MM.1S (cell line): Measurements from ENCODE around the gene RFTN1.

ENCODE experiments used
- DNase-seq: peaks from one replicate; pipeline ENCODE4 v3.0.0-alpha.2; 2015
- H2AFZ ChIP-seq: fragments of 300-600 bp; sonication (generic); 2 replicates; pipeline ENCODE4 v1.6.0; 2016; ENCODE audit warnings: antibody characterized with exemption, low read length
- H3F3A ChIP-seq: fragments of 300-600 bp; sonication (generic); 2 replicates; pipeline ENCODE4 v1.6.1; 2016; ENCODE audit warnings: mild to moderate bottlenecking, antibody characterized with exemption, low read length, moderate library complexity, mixed read lengths; ENCODE audit not compliant: insufficient read depth
- H3K27ac ChIP-seq: fragments of 300-600 bp; sonication (generic); 2 replicates; pipeline ENCODE4 v1.5.1; 2016; ENCODE audit warnings: mild to moderate bottlenecking, low read length
- H3K27me3 ChIP-seq: fragments of 300-600 bp; sonication (generic); replicated peaks from 2 replicates; pipeline ENCODE4 v1.6.0; 2016; ENCODE audit warnings: low read length; ENCODE audit not compliant: insufficient read depth
- H3K36me3 ChIP-seq: fragments of 300-600 bp; sonication (generic); replicated peaks from 2 replicates; pipeline ENCODE4 v1.6.1; 2016; ENCODE audit warnings: mild to moderate bottlenecking, low read length, mixed read lengths; ENCODE audit not compliant: insufficient read depth
- H3K4me1 ChIP-seq: fragments of 300-600 bp; sonication (generic); 2 replicates; pipeline ENCODE4 v1.6.1; 2016; ENCODE audit warnings: low read length, mixed read lengths
- H3K4me2 ChIP-seq: fragments of 300-600 bp; sonication (generic); 2 replicates; pipeline ENCODE4 v1.6.0; 2016; ENCODE audit warnings: low read depth, low read length
- H3K4me3 ChIP-seq: fragments of 300-600 bp; sonication (generic); 2 replicates; pipeline ENCODE4 v1.5.1; 2016; ENCODE audit warnings: low read length, mixed read lengths
- H3K79me2 ChIP-seq: fragments of 300-600 bp; sonication (generic); 2 replicates; pipeline ENCODE4 v1.6.1; 2016; ENCODE audit warnings: mixed run types, low read length, mixed read lengths
- H3K9ac ChIP-seq: fragments of 300-600 bp; sonication (generic); 2 replicates; pipeline ENCODE4 v1.6.1; 2016; ENCODE audit warnings: low read length, mixed read lengths
- H3K9me2 ChIP-seq: fragments of 300-600 bp; sonication (generic); replicated peaks from 2 replicates; pipeline ENCODE4 v1.6.1; 2016; ENCODE audit warnings: mild to moderate bottlenecking, low read length, mixed read lengths; ENCODE audit not compliant: insufficient read depth
- H3K9me3 ChIP-seq: fragments of 300-600 bp; sonication (generic); replicated peaks from 2 replicates; pipeline ENCODE4 v1.6.1; 2016; ENCODE audit warnings: mild to moderate bottlenecking, low read length, mixed read lengths; ENCODE audit not compliant: insufficient read depth
- H4K20me1 ChIP-seq: fragments of 300-600 bp; sonication (generic); 2 replicates; pipeline ENCODE4 v1.6.1; 2016; ENCODE audit warnings: mild to moderate bottlenecking, low read length, moderate library complexity, mixed read lengths; ENCODE audit not compliant: insufficient read depth
- CTCF ChIP-seq: fragments of 300-600 bp; sonication (generic); IDR thresholded peaks from 2 replicates; pipeline ENCODE4 v1.5.1; 2016; ENCODE audit warnings: antibody characterized with exemption, low read length, mixed read lengths
- EZH2 ChIP-seq: fragments of 300-600 bp; sonication (generic); optimal IDR thresholded peaks from 2 replicates; pipeline ENCODE3; 2017; ENCODE audit warnings: low read depth, mild to moderate bottlenecking, antibody characterized with exemption, low read length, mixed read lengths
- EZH2phosphoT487 ChIP-seq: fragments of 300-600 bp; sonication (generic); IDR thresholded peaks from 2 replicates; pipeline ENCODE4 v1.6.1; 2018; ENCODE audit warnings: antibody characterized with exemption, low read length

The RFTN1 gene

GRCh38 chr3:16317561-16317945 lies 195.9 kb downstream of the RFTN1 start:
- no peak overlapping the region for H3K4me2 ChIP-seq
- no peaks in the 10 kb centered on the region for H3K9me2 ChIP-seq
- H2AFZ ChIP-seq = no peak overlapping the region
- no peak overlapping the region for H3K4me3 ChIP-seq
- H3K36me3 ChIP-seq = no peaks in the 10 kb centered on the region
- H3K4me1 ChIP-seq = no peaks in the 10 kb centered on the region
- TF ChIP-seq EZH2 (no peak), CTCF (no peak), EZH2phosphoT487 (no peak)
- no peaks in the 10 kb centered on the region for H4K20me1 ChIP-seq
- no peak overlapping the region for H3K27ac ChIP-seq
- no peak for DNase-seq
- H3K27me3 ChIP-seq = no peaks in the 10 kb centered on the region
- no peaks in the 10 kb centered on the region for H3F3A ChIP-seq
- no peaks in the 10 kb centered on the region for H3K79me2 ChIP-seq
- H3K9me3 ChIP-seq = no peaks in the 10 kb centered on the region
- H3K9ac ChIP-seq = no peak overlapping the region

GRCh38 chr3:16316847-16317560 lies 196.5 kb downstream of the RFTN1 start:
- Histone ChIP-seq H3K4me1 (no peaks in the 10 kb centered on the region), H3K79me2 (no peaks in the 10 kb centered on the region), H3K36me3 (no peaks in the 10 kb centered on the region), H3F3A (no peaks in the 10 kb centered on the region), H3K9me3 (no peaks in the 10 kb centered on the region), H3K4me3 (no peak overlapping the region), H3K4me2 (no peak overlapping the region), H3K9ac (no peak overlapping the region), H3K9me2 (no peaks in the 10 kb centered on the region), H4K20me1 (no peaks in the 10 kb centered on the region), H3K27me3 (no peaks in the 10 kb centered on the region), H3K27ac (no peak overlapping the region), H2AFZ (no peak overlapping the region)
- TF ChIP-seq CTCF (no peak), EZH2phosphoT487 (no peak), EZH2 (no peak)
- no peak for DNase-seq

DNA sequence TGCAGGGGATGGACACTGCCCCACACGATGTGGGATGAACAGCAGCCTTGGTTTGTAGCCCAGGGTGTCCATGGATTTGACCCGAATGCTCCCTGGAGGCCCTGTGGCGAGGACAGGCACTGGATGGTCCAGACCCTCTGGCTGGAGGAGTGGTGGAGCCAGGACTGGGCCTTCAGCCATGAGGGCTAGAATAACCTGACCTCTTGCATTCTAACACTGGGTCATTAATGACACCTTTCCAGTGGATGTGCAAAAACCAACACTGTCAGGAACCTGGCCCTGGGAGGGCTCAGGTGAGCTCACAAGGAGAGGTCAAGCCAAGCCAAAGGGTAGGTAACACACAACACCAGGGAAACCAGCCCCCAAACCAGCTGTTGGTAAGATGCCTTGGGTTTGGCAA lies 197.1 kb downstream of the RFTN1 start:
- Histone ChIP-seq H3K27me3 (no peaks in the 10 kb centered on the region), H3K9me2 (no peaks in the 10 kb centered on the region), H4K20me1 (no peaks in the 10 kb centered on the region), H3K4me2 (no peak overlapping the region), H3K36me3 (no peaks in the 10 kb centered on the region), H3F3A (no peaks in the 10 kb centered on the region), H3K9me3 (no peaks in the 10 kb centered on the region), H2AFZ (no peak overlapping the region), H3K79me2 (no peaks in the 10 kb centered on the region), H3K9ac (no peak overlapping the region), H3K4me1 (no peaks in the 10 kb centered on the region), H3K4me3 (no peak overlapping the region), H3K27ac (no peak overlapping the region)
- TF ChIP-seq EZH2 (no peak), CTCF (no peak), EZH2phosphoT487 (no peak)
- no peak for DNase-seq
